HG02970 (cell line): ENCODE measurements around the gene WWOX.

Experiments used
- ATAC-seq: cut with Tn5 transposase; IDR thresholded peaks from one replicate; pipeline ENCODE4 v1.9.1; 2021; ENCODE audit warnings: mild to moderate bottlenecking, moderate library complexity, moderate number of reproducible peaks; ENCODE audit not compliant: unreplicated experiment, low FRiP score

The WWOX gene

DNA sequence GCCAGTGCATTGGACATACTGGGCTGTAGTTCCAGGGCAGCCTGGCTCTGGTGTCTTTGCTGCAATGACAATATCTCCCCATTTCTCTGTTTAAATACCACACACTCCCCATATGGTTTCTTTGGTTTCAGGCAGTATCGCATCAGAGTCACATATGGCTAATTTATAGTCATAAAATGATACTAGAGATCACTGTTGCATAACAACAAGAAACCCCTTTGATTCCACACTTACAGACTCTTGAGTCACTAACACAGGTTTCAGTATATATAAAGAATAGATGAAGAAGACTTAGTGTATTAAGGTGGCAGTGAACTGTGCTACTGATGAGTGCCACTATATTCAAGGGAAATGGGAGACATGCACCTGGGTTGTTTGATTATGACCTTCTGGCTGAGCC is 281.6 kb downstream of the WWOX start:
- ATAC-seq: no peak

DNA sequence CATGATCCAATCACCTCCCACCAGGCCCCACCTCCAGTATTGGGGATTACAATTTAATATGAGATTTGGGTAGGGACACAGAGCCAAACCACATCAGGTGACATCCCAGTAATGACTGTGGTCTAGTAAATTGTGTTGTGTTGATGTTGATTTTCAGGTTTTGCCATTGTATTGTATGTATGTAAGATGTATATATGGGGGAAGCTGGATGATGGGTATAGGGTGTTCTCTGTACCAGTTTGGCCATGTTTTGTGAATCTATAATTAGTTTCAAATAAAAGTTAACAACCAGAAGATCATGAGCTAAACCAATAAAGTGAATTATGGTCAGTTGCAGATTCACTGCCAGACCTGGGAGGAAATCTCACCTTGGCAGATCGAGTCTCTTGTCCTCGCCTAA is 283.7 kb downstream of the WWOX start:
- no peak for ATAC-seq

GRCh38 chr16:78385086-78385805 is 285.8 kb downstream of the WWOX start:
- no peak for ATAC-seq

- ATAC-seq: no peak
Observed at GRCh38 chr16:78386557-78387324, 287.3 kb downstream of the WWOX start.

GRCh38 chr16:78389009-78389498 is 289.6 kb downstream of the WWOX start:
- ATAC-seq: no peak

- no peak for ATAC-seq
Observed at GRCh38 chr16:78390092-78390491, 290.6 kb downstream of the WWOX start.

DNA sequence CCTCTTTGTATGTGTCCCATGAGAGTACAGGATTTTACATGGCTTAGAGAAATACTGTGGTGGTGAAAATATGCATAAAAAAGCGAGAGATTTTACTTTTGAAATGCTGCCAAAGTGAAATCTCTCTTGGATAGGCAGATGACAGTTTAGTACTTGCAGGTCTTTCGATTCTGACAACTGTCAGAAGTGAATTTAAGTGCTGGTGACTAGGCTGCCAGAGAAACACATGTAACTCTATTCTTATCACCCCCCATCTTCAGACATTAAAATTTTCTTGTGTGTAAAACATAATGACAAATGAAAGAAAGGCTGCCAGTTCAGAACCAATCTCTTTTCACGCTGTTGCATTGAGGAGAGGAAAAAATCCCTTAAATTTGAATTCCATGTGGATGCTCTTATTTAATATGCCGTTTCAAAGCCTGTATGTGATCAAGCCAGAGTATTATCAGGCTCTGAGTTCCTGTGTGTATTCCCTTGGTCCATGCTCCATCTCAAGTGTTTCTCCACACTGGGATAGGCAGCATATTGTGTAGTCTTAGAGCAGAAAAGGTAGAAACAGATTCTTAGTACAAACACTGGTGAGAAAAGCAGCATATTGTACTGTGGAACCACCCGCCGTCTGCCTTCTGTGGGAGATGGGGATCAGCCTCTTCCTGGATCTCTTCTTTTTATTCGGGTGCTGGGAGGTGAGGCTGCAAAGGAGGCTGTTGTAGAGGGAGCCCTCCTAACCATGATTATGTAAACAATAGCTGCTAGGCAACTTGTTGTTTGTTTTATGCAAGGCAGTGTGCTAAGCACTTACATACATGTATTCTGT is 291.3 kb downstream of the WWOX start:
- no peak for ATAC-seq

DNA sequence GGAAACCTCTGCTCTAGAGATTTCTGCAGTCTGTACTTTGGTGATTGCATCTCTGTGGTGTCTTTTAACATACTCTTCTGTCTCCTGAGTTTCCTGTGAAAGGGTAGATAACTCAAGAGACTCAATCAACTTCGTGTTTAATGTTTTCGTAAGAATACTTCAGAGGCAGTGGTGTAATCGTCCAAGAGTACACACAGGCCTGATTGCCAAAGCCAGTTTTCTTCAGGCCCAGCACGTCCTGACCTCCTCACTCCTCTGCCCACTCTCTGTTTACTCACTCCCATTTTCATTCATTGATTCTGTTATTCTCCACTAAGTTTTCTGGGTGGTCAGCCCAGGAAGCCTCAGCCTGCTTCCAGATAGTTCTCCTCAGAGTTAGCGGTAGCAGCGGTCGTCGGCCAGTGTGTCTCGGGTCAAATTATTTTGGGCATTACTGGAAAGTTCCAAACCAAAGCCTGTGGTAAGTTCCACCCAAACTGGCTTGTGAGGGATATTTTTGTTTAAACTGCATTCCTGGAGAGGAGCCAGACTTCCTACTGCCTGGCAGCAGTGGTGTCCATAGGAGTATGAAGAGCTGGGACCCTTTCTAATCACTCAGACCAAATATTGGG is 293.2 kb downstream of the WWOX start:
- no peak for ATAC-seq

DNA sequence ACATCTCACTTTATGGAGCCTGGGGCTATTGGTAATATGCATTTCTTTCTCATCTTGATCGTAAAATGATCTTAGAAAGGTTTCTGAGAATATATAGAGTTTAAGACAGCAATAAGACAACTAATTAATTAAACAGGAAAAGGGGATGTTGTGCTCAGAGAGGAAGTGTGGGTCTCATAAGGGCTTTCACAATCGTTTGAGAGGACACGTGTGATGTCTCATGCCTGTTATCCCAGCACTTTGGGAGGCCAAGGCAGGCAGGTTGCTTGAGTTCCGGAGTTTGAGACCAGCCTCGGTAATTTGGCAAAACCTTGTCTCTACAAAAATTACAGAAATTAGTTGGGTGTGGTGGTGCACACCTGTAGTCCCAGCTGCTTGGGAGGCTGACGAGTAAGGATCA is 295.6 kb downstream of the WWOX start:
- ATAC-seq: no peak

DNA sequence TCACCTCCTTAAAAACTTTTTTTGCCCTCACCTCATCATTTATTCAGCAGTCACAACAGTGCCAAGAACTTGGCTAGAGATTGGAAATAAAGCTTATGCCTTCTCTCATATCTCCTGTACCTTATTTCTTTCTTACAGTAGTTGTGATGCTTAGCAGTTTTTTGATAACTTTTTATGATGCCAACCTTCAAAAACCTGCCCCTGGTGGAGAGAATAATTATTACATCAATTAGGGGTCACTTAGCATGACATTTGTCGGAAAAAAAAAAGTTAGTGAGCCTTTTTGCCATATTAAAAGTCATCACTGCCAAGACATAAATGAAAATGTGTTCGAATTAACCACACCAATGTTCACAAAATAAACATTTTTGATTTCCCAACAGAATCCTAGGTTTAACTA is 296.6 kb downstream of the WWOX start:
- ATAC-seq: no peak

- no peak for ATAC-seq
Observed at GRCh38 chr16:78396673-78397072, 297.2 kb downstream of the WWOX start.

GRCh38 chr16:78399384-78399783 is 299.9 kb downstream of the WWOX start:
- ATAC-seq: no peak

DNA sequence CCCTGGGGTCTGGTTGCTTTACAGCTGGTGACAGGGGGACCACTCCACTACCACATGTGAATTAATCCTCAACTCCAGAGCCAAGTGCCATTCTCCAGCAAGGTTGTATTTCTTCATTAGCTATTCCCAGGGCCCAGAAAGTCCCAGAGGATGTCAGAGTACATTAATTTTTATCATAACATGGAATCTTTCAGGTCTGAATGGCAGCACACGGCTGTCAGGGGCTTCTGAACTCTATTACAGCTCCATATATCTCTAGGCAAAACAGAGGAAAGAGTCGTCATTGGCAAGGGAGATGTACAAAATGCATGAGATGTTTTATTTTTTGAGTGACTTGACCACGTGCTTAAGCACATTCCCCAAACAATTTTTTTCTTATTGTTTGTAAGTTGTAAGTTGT is 303.4 kb downstream of the WWOX start:
- no peak for ATAC-seq

DNA sequence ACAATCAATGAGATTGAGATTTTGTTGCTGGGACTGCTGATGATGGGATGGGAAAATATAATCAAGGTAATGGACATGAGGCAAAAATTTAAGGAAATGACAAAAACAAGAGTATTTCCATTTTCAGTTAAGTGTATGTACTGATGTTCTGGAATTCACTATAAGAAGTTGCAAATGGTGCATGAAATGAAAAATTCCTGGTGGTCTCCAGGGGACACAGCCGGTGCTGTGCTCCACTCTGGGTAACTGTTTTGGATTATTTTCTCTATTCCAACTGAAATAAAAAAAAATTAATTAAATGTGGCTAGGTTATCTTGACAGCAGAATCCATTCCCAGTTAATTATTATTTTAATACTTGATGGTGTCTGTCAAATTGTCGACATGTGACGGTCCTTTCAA is 305.6 kb downstream of the WWOX start:
- ATAC-seq: no peak

DNA sequence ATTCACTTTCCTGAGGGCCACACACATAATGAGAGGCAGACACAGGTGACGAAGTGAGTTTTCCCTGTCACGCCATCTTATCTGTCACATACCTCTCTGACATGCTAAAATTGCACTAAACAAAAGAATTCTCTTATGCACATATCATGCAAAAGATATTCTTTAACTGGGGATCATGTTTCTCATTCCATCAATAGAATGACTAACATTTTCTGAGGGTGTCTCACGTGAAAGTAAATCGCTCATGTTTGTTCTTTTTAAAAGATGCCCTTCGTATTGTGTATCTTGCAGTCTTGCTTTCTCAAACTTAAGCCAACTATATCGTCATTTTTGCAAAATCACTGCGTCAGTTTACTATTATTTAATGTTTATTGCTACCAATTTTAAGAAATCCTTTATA is 306.4 kb downstream of the WWOX start:
- ATAC-seq: no peak

GRCh38 chr16:78407191-78407590 is 307.7 kb downstream of the WWOX start:
- ATAC-seq: no peak

GRCh38 chr16:78413651-78414050 is 314.2 kb downstream of the WWOX start:
- no peak for ATAC-seq

- no peak for ATAC-seq
Observed at GRCh38 chr16:78415013-78415412, 315.6 kb downstream of the WWOX start.

- ATAC-seq: no peak
Observed at GRCh38 chr16:78415669-78416068, 316.2 kb downstream of the WWOX start.

DNA sequence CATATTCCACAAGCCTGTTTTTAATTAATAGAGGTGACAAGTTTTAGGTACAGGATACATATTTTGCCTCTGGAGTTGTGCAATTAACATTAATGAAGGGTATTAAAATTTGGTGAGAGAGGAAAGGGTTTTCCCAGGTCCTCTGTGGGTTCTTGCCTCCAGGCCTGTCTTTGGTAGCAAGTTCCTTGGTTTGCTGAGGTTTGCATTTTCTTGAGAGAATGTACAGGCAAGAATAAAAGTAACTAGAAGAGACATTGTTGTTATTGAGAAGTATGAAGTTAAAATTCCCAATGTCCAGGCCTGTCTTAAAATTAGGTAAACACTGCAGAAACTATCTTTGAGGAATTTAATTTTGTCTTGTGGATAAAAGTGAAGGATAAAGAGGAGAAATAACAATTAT is 316.9 kb downstream of the WWOX start:
- no peak for ATAC-seq
